Measurements from ENCODE around the gene AIFM2. TPM values are rescaled to one million over a fixed set of nuclear protein-coding genes. Genes with fewer than 3 reads are reported as not detected.
"Not testable (repeated sequence)": the region's sequence is repeated elsewhere in the genome, so short reads cannot be mapped to it uniquely, and the experiment has no call there.

AIFM2 gene
- total RNA-seq, 1 donor from 2014 or later: 5.9 TPM

- no peak for DNase-seq (ENCODE audit: low read depth, low spot score)
Observed at GRCh38 chr10:70096016-70096704, 36.5 kb downstream of the AIFM2 start.

- no peak for DNase-seq (ENCODE audit: low read depth, low spot score)
Observed at GRCh38 chr10:70094250-70094649, 38.4 kb downstream of the AIFM2 start.

GRCh38 chr10:70093335-70093944, 39.2 kb downstream of the AIFM2 start:
- DNase-seq (ENCODE audit: low read depth, low spot score): no peak

GRCh38 chr10:70092389-70092718, 40.3 kb downstream of the AIFM2 start:
- no peak for DNase-seq (ENCODE audit: low read depth, low spot score)

- DNase-seq (ENCODE audit: low read depth, low spot score): no peak
Observed at GRCh38 chr10:70090951-70091350, 41.7 kb downstream of the AIFM2 start.

GRCh38 chr10:70090013-70090412, 42.6 kb downstream of the AIFM2 start:
- no peak for DNase-seq (ENCODE audit: low read depth, low spot score)

GRCh38 chr10:70088308-70088698, 44.3 kb downstream of the AIFM2 start:
- DNase-seq (ENCODE audit: low read depth, low spot score): no peak

- DNase-seq (ENCODE audit: low read depth, low spot score): no peak
Observed at GRCh38 chr10:70087616-70088307, 44.9 kb downstream of the AIFM2 start.

GRCh38 chr10:70085975-70086613, 46.5 kb downstream of the AIFM2 start:
- DNase-seq (ENCODE audit: low read depth, low spot score): no peak

GRCh38 chr10:70084189-70084588, 48.4 kb downstream of the AIFM2 start:
- DNase-seq (ENCODE audit: low read depth, low spot score): no peak

- DNase-seq (ENCODE audit: low read depth, low spot score): not testable (repeated sequence)
Observed at GRCh38 chr10:70080789-70081188, 51.8 kb downstream of the AIFM2 start.

- DNase-seq (ENCODE audit: low read depth, low spot score): no peak
Observed at GRCh38 chr10:70078937-70079336, 53.7 kb downstream of the AIFM2 start.

- DNase-seq (ENCODE audit: low read depth, low spot score): no peak
Observed at GRCh38 chr10:70078329-70078728, 54.3 kb downstream of the AIFM2 start.

- no peak for DNase-seq (ENCODE audit: low read depth, low spot score)
Observed at GRCh38 chr10:70074971-70075370, 57.7 kb downstream of the AIFM2 start.

- DNase-seq (ENCODE audit: low read depth, low spot score): no peak
Observed at GRCh38 chr10:70074165-70074564, 58.5 kb downstream of the AIFM2 start.

- no peak for DNase-seq (ENCODE audit: low read depth, low spot score)
Observed at GRCh38 chr10:70070834-70071233, 61.8 kb downstream of the AIFM2 start.

GRCh38 chr10:70069346-70069745, 63.3 kb downstream of the AIFM2 start:
- DNase-seq (ENCODE audit: low read depth, low spot score): no peak

GRCh38 chr10:70068925-70069324, 63.7 kb downstream of the AIFM2 start:
- no peak for DNase-seq (ENCODE audit: low read depth, low spot score)

- DNase-seq (ENCODE audit: low read depth, low spot score): no peak
Observed at GRCh38 chr10:70067586-70067985, 65.0 kb downstream of the AIFM2 start.

GRCh38 chr10:70066190-70066589, 66.4 kb downstream of the AIFM2 start:
- DNase-seq (ENCODE audit: low read depth, low spot score): no peak

- no peak for DNase-seq (ENCODE audit: low read depth, low spot score)
Observed at GRCh38 chr10:70064486-70064885, 68.1 kb downstream of the AIFM2 start.

GRCh38 chr10:70063418-70064098, 69.1 kb downstream of the AIFM2 start:
- no peak for DNase-seq (ENCODE audit: low read depth, low spot score)
